ENCODE data around the gene JPT1. TPM values are rescaled to one million over a fixed set of nuclear protein-coding genes. Genes with fewer than 3 reads are reported as not detected.

JPT1 gene
- total RNA-seq, 1 experiment from 2014 or later, result 448 TPM

GRCh38 chr17:75087558-75088453 lies 66.5 kb downstream of the JPT1 start, which contains the start of gene SLC16A5:
SLC16A5 (plus strand) TSS chr17:75087954; CDS start chr17:75093637, 5,683 bp downstream.
- TF ChIP-seq TCF7L2 (IDR thresholded peaks at IDR 0.05; ENCODE audit: low read depth, low read length) (no peak), POLR2AphosphoS5 (IDR thresholded peaks at IDR 0.05; ENCODE audit: low read depth, low read length) (no peak; the same call in none of the 2 replicates), SIN3A (IDR thresholded peaks at IDR 0.05; ENCODE audit: borderline replicate concordance, insufficient read depth, low read depth, low read length) (peak; percentile 84; the same call in 1 of the 2 replicates), CTCF (IDR thresholded peaks at IDR 0.05) (no peak), REST (IDR thresholded peaks at IDR 0.05; ENCODE audit: insufficient read depth in 1 of 2, low read depth in 2 of 2, low read length in 1 of 2) (no peak; a peak in 1 of 4 replicates)
- Histone ChIP-seq H3K9me3 (ENCODE audit: control insufficient read depth, insufficient read depth, low read depth, low read length) (no peaks in the 10 kb centered on the region), H3K4me1 (ENCODE audit: control insufficient read depth, insufficient read depth, low read length) (peaks cover 57% of the 10 kb centered on the region), H3K36me3 (ENCODE audit: control insufficient read depth, insufficient read depth, low read length) (no peaks in the 10 kb centered on the region; the same call in 1 of the 2 replicates), H3K27me3 (ENCODE audit: control insufficient read depth, insufficient read depth, low read length) (no peaks in the 10 kb centered on the region), H3K4me3 (ENCODE audit: low read depth in 2 of 2, low read length in 2 of 2) (peak within 1 kb of the TSS; percentile 56 to 76), H3K27ac (ENCODE audit: low read length) (peak within 1 kb of the TSS; percentile 93)
- peak; percentile 85 for ATAC-seq
- in situ Hi-C loops (cut with HindIII; ENCODE audit: low pct_unique_long_range_greater_than_20kb, low sequenced_read_pairs), result no loop called here
- BruUV-seq (replicated peaks), result no TSS peak
- no peak for DNase-seq (ENCODE audit: low read depth, low spot score)
- ChIA-PET CTCF (interaction anchor here (1.3 to 2.0 kb wide), 5 partner anchors 18 to 127 kb away, joined by 3 to 11 read pairs (median 5); no protein-coding TSS in a partner anchor), POLR2A (interaction anchor here (0.6 kb wide), 1 partner anchor 30 kb away, joined by 6 read pairs; no protein-coding TSS in a partner anchor)
- intact Hi-C loops (cut with micrococcal nuclease; ENCODE audit: unreplicated experiment), result no loop called here

DNA sequence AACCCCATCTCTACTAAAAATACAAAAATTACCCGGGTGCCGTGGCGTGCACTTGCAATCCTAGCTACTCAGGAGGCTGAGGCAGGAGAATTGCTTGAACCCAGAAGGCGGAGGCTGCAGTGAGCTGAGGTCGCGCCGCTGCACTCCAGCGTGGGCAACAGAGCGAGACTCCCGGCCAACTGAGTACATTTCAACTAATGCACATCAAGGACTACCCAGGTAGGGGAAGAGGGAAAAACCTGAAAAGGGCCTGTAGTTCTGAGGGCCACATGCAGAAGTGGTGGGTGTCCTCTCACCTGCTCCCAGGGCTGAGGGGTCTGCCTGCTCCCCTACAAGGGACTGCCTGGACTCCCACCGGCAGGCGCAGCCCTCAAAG lies 67.1 kb downstream of the JPT1 start:
- in situ Hi-C loops (cut with HindIII; ENCODE audit: low pct_unique_long_range_greater_than_20kb, low sequenced_read_pairs), result no loop called here
- Histone ChIP-seq H3K4me1 (ENCODE audit: control insufficient read depth, insufficient read depth, low read length) (peaks cover 50% of the 10 kb centered on the region), H3K9me3 (ENCODE audit: control insufficient read depth, insufficient read depth, low read depth, low read length) (no peaks in the 10 kb centered on the region), H3K36me3 (ENCODE audit: control insufficient read depth, insufficient read depth, low read length) (no peaks in the 10 kb centered on the region; the same call in 1 of the 2 replicates), H3K27ac (ENCODE audit: low read length) (peak overlapping the region; percentile 93), H3K4me3 (ENCODE audit: low read depth in 2 of 2, low read length in 2 of 2) (peak overlapping the region; percentile 56 to 76), H3K27me3 (ENCODE audit: control insufficient read depth, insufficient read depth, low read length) (no peaks in the 10 kb centered on the region)
- no TSS peak for BruUV-seq (replicated peaks)
- DNase-seq (ENCODE audit: low read depth, low spot score), result no peak
- ChIA-PET CTCF (no interaction called here), POLR2A (no interaction called here)
- TF ChIP-seq POLR2AphosphoS5 (IDR thresholded peaks at IDR 0.05; ENCODE audit: low read depth, low read length) (no peak), REST (IDR thresholded peaks at IDR 0.05; ENCODE audit: insufficient read depth in 1 of 2, low read depth in 2 of 2, low read length in 1 of 2) (no peak), CTCF (IDR thresholded peaks at IDR 0.05) (no peak), TCF7L2 (IDR thresholded peaks at IDR 0.05; ENCODE audit: low read depth, low read length) (no peak), SIN3A (IDR thresholded peaks at IDR 0.05; ENCODE audit: borderline replicate concordance, insufficient read depth, low read depth, low read length) (no peak)
- intact Hi-C loops (cut with micrococcal nuclease; ENCODE audit: unreplicated experiment), result no loop called here
- ATAC-seq, result no peak

All from Panc1 (cell line).